Panc1 (cell line): Measurements from ENCODE around the gene DAB1. TPM values are rescaled to one million over a fixed set of nuclear protein-coding genes. Genes with fewer than 3 reads are reported as not detected.

ENCODE experiments used
- ATAC-seq: fragments of 200-7000 bp; cut with Tn5 transposase; 2 replicates; pipeline ENCODE4 v1.9.1; 2020; ENCODE audit warnings: mild to moderate bottlenecking, moderate library complexity
- BruUV-seq: library from RNA; stranded (reverse); fragments of 400-500 nt; replicated peaks from 2 replicates; lab custom pipeline; 2021; lab: Mats Ljungman, UMichigan
- CTCF ChIA-PET: fragments of 300-600 bp; sonication (Branson Sonifier 250); formaldehyde crosslinking; loops from one replicate; lab custom pipeline; 2022; ENCODE audit warnings: antibody characterized with exemption; lab: Charles Lee
- POLR2A ChIA-PET: fragments of 300-600 bp; sonication (Branson Sonifier 250); formaldehyde crosslinking; loops from one replicate; lab custom pipeline; 2022; ENCODE audit warnings: antibody characterized with exemption; lab: Charles Lee
- DNase-seq: peaks from one replicate; pipeline ENCODE4 v3.0.0-alpha.2; 2010; ENCODE audit warnings: low read depth, low spot score
- H3K27ac ChIP-seq: 2 replicates; pipeline ENCODE4 v1.5.1; 2011; ENCODE audit warnings: mild to moderate bottlenecking, low read length, inconsistent platforms
- H3K27me3 ChIP-seq: fragments of 200-500 bp; sonication (Bioruptor generic); 2 replicates; pipeline ENCODE4 v1.6.0; 2014; ENCODE audit warnings: low read length, inconsistent platforms; ENCODE audit not compliant: control insufficient read depth, insufficient read depth
- H3K36me3 ChIP-seq: fragments of 200-500 bp; sonication (Bioruptor generic); 2 replicates; pipeline ENCODE4 v1.5.1; 2014; ENCODE audit warnings: inconsistent platforms, mild to moderate bottlenecking, low read length, moderate library complexity; ENCODE audit not compliant: control insufficient read depth, insufficient read depth
- H3K4me1 ChIP-seq: 2 replicates; pipeline ENCODE4 v1.5.1; 2011; ENCODE audit warnings: inconsistent platforms, mild to moderate bottlenecking, low read length, moderate library complexity; ENCODE audit not compliant: control insufficient read depth, insufficient read depth
- H3K4me3 ChIP-seq, 2 experiments: 2 replicates each; pipeline ENCODE4 v1.5.1; 2011 to 2012; ENCODE audit warnings: low read depth in 2 of 2, low read length in 2 of 2, mild to moderate bottlenecking in 2 of 2, inconsistent platforms in 1 of 2, moderate library complexity in 1 of 2
- H3K9me3 ChIP-seq: fragments of 200-500 bp; sonication (Bioruptor generic); 2 replicates; pipeline ENCODE4 v1.5.1; 2014; ENCODE audit warnings: low read depth, mild to moderate bottlenecking, inconsistent platforms, low read length, moderate library complexity; ENCODE audit not compliant: control insufficient read depth, insufficient read depth
- CTCF ChIP-seq: fragments of 450-650 bp; IDR thresholded peaks from 2 replicates; pipeline ENCODE4 v1.5.1; 2017; ENCODE audit warnings: mild to moderate bottlenecking
- POLR2AphosphoS5 ChIP-seq: IDR thresholded peaks from 2 replicates; pipeline ENCODE4 v1.6.1; 2012; ENCODE audit warnings: mild to moderate bottlenecking, low read depth, low read length, moderate library complexity
- REST ChIP-seq, 2 experiments: IDR thresholded peaks; 2 replicates each; pipeline ENCODE4 v1.6.1; 2011 to 2012; ENCODE audit warnings: low read depth in 2 of 2, control low read depth in 1 of 2, low read length in 1 of 2, mild to moderate bottlenecking in 1 of 2, moderate library complexity in 1 of 2; ENCODE audit not compliant: insufficient read depth in 1 of 2
- SIN3A ChIP-seq: IDR thresholded peaks from 2 replicates; pipeline ENCODE4 v1.6.1; 2012; ENCODE audit warnings: low read depth, mild to moderate bottlenecking, low read length, moderate library complexity, borderline replicate concordance; ENCODE audit not compliant: insufficient read depth
- TCF7L2 ChIP-seq: IDR thresholded peaks from 2 replicates; pipeline ENCODE4 v1.6.1; 2011; ENCODE audit warnings: mild to moderate bottlenecking, low read depth, low read length, inconsistent platforms
- in situ Hi-C: cut with HindIII; loops from 2 replicates; pipeline ENCODE4 v1.10.0; 2016; ENCODE audit warnings: low sequenced_read_pairs, low pct_unique_long_range_greater_than_20kb
- intact Hi-C: fragments of 100-400 bp; cut with micrococcal nuclease; formaldehyde crosslinking; loops from one replicate; pipeline ENCODE4 v1.10.0; 2022; ENCODE audit not compliant: unreplicated experiment
- total RNA-seq: library from RNA; stranded (reverse); gene quantifications from one replicate; pipeline ENCODE4 v1.2.1, GENCODE V29; 2021; ENCODE audit not compliant: unreplicated experiment

The DAB1 gene
- total RNA-seq, 1 experiment from 2014 or later, result 0.05 TPM

DNA sequence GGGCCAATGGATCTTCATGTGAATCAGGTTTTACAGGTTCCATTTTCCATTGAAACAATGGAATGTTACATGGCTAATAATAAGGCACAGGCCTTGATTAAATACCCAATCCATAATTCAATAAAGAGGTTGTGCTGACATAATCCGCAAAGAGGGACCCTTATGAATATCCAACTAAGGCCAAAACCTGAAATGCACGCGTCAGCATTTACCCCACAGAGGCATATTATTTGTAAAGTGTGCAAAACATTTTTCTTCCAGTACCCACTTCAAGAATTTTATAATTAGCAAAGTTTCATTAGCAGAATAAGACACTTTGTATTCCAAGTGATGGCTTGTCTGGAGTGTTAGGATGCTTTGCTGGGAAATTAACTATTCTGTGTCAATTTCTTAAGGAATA, 237.4 kb downstream of the DAB1 start:
- CTCF ChIA-PET, result no interaction called here
- BruUV-seq, result no TSS peak
- POLR2A ChIA-PET, result no interaction called here
- no peaks in the 10 kb centered on the region for H3K4me1 ChIP-seq
- TF ChIP-seq CTCF (no peak), POLR2AphosphoS5 (no peak), REST (IDR thresholded peaks at IDR 0.05; ENCODE audit: insufficient read depth in 1 of 2, low read depth in 2 of 2, low read length in 1 of 2) (no peak), TCF7L2 (no peak), SIN3A (no peak)
- peaks cover 3% of the 10 kb centered on the region; the same call in 1 of the 2 replicates for H3K27me3 ChIP-seq
- H3K4me3 ChIP-seq, result no peak overlapping the region
- H3K27ac ChIP-seq, result no peak overlapping the region
- DNase-seq, result no peak
- intact Hi-C loops (no loop called here), in situ Hi-C loops (no loop called here)
- ATAC-seq, result no peak
- H3K9me3 ChIP-seq, result no peaks in the 10 kb centered on the region
- H3K36me3 ChIP-seq, result no peaks in the 10 kb centered on the region

GRCh38 chr1:57179001-57179400, 244.9 kb downstream of the DAB1 start:
- DNase-seq (no peak), ATAC-seq (no peak)
- intact Hi-C loops, result no loop called here
- no TSS peak for BruUV-seq
- TF ChIP-seq POLR2AphosphoS5 (no peak), TCF7L2 (no peak), CTCF (no peak), REST (IDR thresholded peaks at IDR 0.05; ENCODE audit: insufficient read depth in 1 of 2, low read depth in 2 of 2, low read length in 1 of 2) (no peak), SIN3A (no peak)
- Histone ChIP-seq H3K4me3 (no peak overlapping the region), H3K27ac (no peak overlapping the region), H3K27me3 (no peaks in the 10 kb centered on the region), H3K9me3 (no peaks in the 10 kb centered on the region), H3K36me3 (no peaks in the 10 kb centered on the region), H3K4me1 (no peaks in the 10 kb centered on the region)
- in situ Hi-C loops, result no loop called here
- POLR2A ChIA-PET, result no interaction called here
- CTCF ChIA-PET, result no interaction called here
